H9 (cell line): Measurements from ENCODE around the gene PCDH20. TPM values are rescaled to one million over a fixed set of nuclear protein-coding genes. Genes with fewer than 3 reads are reported as not detected.
A peak's percentile ranks its signal among the peaks of the same experiment; 100 is the strongest.

Experiments used
- DNase-seq: peaks from one replicate; pipeline ENCODE4 v3.0.0-alpha.2; 2017
- H2AFZ ChIP-seq: one replicate; pipeline ENCODE4 v1.6.1; 2013; ENCODE audit warnings: mild to moderate bottlenecking, low read length, control low read depth, moderate library complexity
- H2AK5ac ChIP-seq: 2 replicates; pipeline ENCODE4 v1.6.1; 2013; ENCODE audit warnings: low read length, control low read depth, mixed read lengths; ENCODE audit not compliant: insufficient read length
- H2BK120ac ChIP-seq: one replicate; pipeline ENCODE4 v1.6.1; 2013; ENCODE audit warnings: low read depth, mild to moderate bottlenecking, low read length, control low read depth, inconsistent platforms; ENCODE audit not compliant: poor library complexity, severe bottlenecking
- H2BK12ac ChIP-seq: 2 replicates; pipeline ENCODE4 v1.6.1; 2013; ENCODE audit warnings: low read length, control low read depth, mixed read lengths, low read depth; ENCODE audit not compliant: insufficient read length
- H2BK15ac ChIP-seq: 2 replicates; pipeline ENCODE4 v1.6.1; 2013; ENCODE audit warnings: low read depth, low read length, control low read depth
- H2BK20ac ChIP-seq: one replicate; pipeline ENCODE4 v1.6.1; 2013; ENCODE audit warnings: low read depth, mild to moderate bottlenecking, low read length, control low read depth, inconsistent platforms; ENCODE audit not compliant: poor library complexity, severe bottlenecking
- H2BK5ac ChIP-seq: 2 replicates; pipeline ENCODE4 v1.6.1; 2013; ENCODE audit warnings: low read length, control low read depth, mixed read lengths; ENCODE audit not compliant: insufficient read length
- H3K14ac ChIP-seq: 2 replicates; pipeline ENCODE4 v1.6.1; 2013; ENCODE audit warnings: low read length, control low read depth; ENCODE audit not compliant: insufficient read depth
- H3K18ac ChIP-seq: 2 replicates; pipeline ENCODE4 v1.6.1; 2013; ENCODE audit warnings: low read depth, mild to moderate bottlenecking, mixed read lengths, low read length, control low read depth; ENCODE audit not compliant: insufficient read length
- H3K23ac ChIP-seq: 2 replicates; pipeline ENCODE4 v1.6.1; 2013; ENCODE audit warnings: low read length, control low read depth, mixed read lengths, low read depth; ENCODE audit not compliant: insufficient read length
- H3K23me2 ChIP-seq: 2 replicates; pipeline ENCODE4 v1.6.1; 2013; ENCODE audit warnings: low read depth, mild to moderate bottlenecking, mixed read lengths, low read length, control low read depth; ENCODE audit not compliant: insufficient read length, poor library complexity, severe bottlenecking
- H3K27ac ChIP-seq: 2 replicates; pipeline ENCODE4 v1.5.1; 2013; ENCODE audit warnings: low read length, control low read depth, mixed read lengths, low read depth; ENCODE audit not compliant: insufficient read length
- H3K27me3 ChIP-seq: 2 replicates; pipeline ENCODE4 v1.6.1; 2013; ENCODE audit warnings: low read length, control low read depth, inconsistent platforms; ENCODE audit not compliant: insufficient read depth
- H3K4ac ChIP-seq: 2 replicates; pipeline ENCODE4 v1.6.1; 2013; ENCODE audit warnings: low read depth, mild to moderate bottlenecking, control low read depth, inconsistent platforms, low read length, moderate library complexity
- H3K4me1 ChIP-seq: 2 replicates; pipeline ENCODE4 v1.6.1; 2013; ENCODE audit warnings: low read length, control low read depth, inconsistent platforms; ENCODE audit not compliant: insufficient read depth
- H3K4me2 ChIP-seq: 2 replicates; pipeline ENCODE4 v1.6.1; 2013; ENCODE audit warnings: low read length, control low read depth, mixed read lengths; ENCODE audit not compliant: insufficient read length, insufficient read depth
- H3K56ac ChIP-seq: 2 replicates; pipeline ENCODE4 v1.6.1; 2013; ENCODE audit warnings: low read depth, mild to moderate bottlenecking, mixed read lengths, low read length, control low read depth; ENCODE audit not compliant: insufficient read length
- H3K79me1 ChIP-seq: 2 replicates; pipeline ENCODE4 v1.6.1; 2013; ENCODE audit warnings: low read depth, mild to moderate bottlenecking, moderate library complexity, low read length, control low read depth, inconsistent platforms; ENCODE audit not compliant: insufficient read depth, poor library complexity, severe bottlenecking
- H3K79me2 ChIP-seq: 2 replicates; pipeline ENCODE4 v1.6.1; 2013; ENCODE audit warnings: low read length, control low read depth, inconsistent platforms; ENCODE audit not compliant: insufficient read depth
- H3K9ac ChIP-seq: 2 replicates; pipeline ENCODE4 v1.6.1; 2013; ENCODE audit warnings: low read length, control low read depth, mixed read lengths; ENCODE audit not compliant: insufficient read length; ENCODE audit errors: extremely low read depth
- H3K9me3 ChIP-seq: one replicate; pipeline ENCODE4 v1.6.1; 2013; ENCODE audit warnings: low read depth, low read length, inconsistent platforms; ENCODE audit not compliant: control insufficient read depth
- H3T11ph ChIP-seq: one replicate; pipeline ENCODE4 v1.6.1; 2013; ENCODE audit warnings: mild to moderate bottlenecking, low read length, control low read depth, inconsistent platforms
- H4K20me1 ChIP-seq: one replicate; pipeline ENCODE4 v1.6.1; 2013; ENCODE audit not compliant: control insufficient read depth, insufficient read length, insufficient read depth
- H4K5ac ChIP-seq: 2 replicates; pipeline ENCODE4 v1.6.1; 2013; ENCODE audit warnings: low read depth, mild to moderate bottlenecking, mixed read lengths, low read length, control low read depth; ENCODE audit not compliant: insufficient read length
- H4K8ac ChIP-seq: replicated peaks from 2 replicates; pipeline ENCODE4 v1.6.1; 2013; ENCODE audit warnings: low read length, control low read depth, mixed read lengths, low read depth; ENCODE audit not compliant: insufficient read length
- H4K91ac ChIP-seq: 2 replicates; pipeline ENCODE4 v1.6.1; 2013; ENCODE audit warnings: low read depth, mild to moderate bottlenecking, moderate library complexity, mixed read lengths, low read length, control low read depth; ENCODE audit not compliant: insufficient read length
- H3K27ac Mint-ChIP-seq, 3 experiments: 2 replicates in 2 of 3; 3 replicates in 1 of 3; pipeline ENCODE4 v1.8.0; 2020 to 2021; ENCODE audit warnings: mixed read lengths in 3 of 3, mild to moderate bottlenecking in 1 of 3, moderate library complexity in 1 of 3
- H3K27me3 Mint-ChIP-seq: 2 replicates; pipeline ENCODE4 v1.8.0; 2021; ENCODE audit warnings: low read depth, mild to moderate bottlenecking, moderate library complexity, mixed read lengths
- H3K36me3 Mint-ChIP-seq, 3 experiments: 2 replicates in 2 of 3; 3 replicates in 1 of 3; pipeline ENCODE4 v1.8.0; 2020 to 2021; ENCODE audit warnings: low read depth in 3 of 3, mixed read lengths in 3 of 3; ENCODE audit not compliant: insufficient read depth in 1 of 3
- H3K4me1 Mint-ChIP-seq, 2 experiments: 2 replicates each; pipeline ENCODE4 v1.8.0; 2020; ENCODE audit warnings: mixed read lengths in 2 of 2
- H3K4me3 Mint-ChIP-seq, 2 experiments: 2 replicates in 1 of 2; 3 replicates in 1 of 2; pipeline ENCODE4 v1.8.0; 2020 to 2021; ENCODE audit warnings: mild to moderate bottlenecking in 2 of 2, mixed read lengths in 2 of 2, moderate library complexity in 1 of 2
- H3K9me3 Mint-ChIP-seq, 2 experiments: 2 replicates in 1 of 2; 3 replicates in 1 of 2; pipeline ENCODE4 v1.8.0; 2020; ENCODE audit warnings: mild to moderate bottlenecking in 2 of 2, mixed read lengths in 2 of 2, moderate library complexity in 1 of 2
- CTCF ChIP-seq: fragments of 200-600 bp; sonication (generic); conservative IDR thresholded peaks from 3 replicates; pipeline ENCODE4 v1.8.0; 2021; ENCODE audit warnings: antibody characterized with exemption, mild to moderate bottlenecking
- WGBS: extraction: QIAGEN DNeasy Blood & Tissue Kit; methylation state at CpG from one replicate; pipeline ENCODE4 v1.1.7; 2013; ENCODE audit warnings: missing lambda C conversion rate, low lambda C conversion rate, mixed read lengths; ENCODE audit not compliant: insufficient read length; ENCODE audit errors: extremely low coverage; 5-methylcytosine and 5-hydroxymethylcytosine counted together
- total RNA-seq: library from RNA; stranded (reverse); gene quantifications from 2 replicates; pipeline ENCODE4 v1.2.1, GENCODE V29; 2021

Gene PCDH20
- total RNA-seq, 1 experiment from 2014 or later = 0.33 TPM

DNA sequence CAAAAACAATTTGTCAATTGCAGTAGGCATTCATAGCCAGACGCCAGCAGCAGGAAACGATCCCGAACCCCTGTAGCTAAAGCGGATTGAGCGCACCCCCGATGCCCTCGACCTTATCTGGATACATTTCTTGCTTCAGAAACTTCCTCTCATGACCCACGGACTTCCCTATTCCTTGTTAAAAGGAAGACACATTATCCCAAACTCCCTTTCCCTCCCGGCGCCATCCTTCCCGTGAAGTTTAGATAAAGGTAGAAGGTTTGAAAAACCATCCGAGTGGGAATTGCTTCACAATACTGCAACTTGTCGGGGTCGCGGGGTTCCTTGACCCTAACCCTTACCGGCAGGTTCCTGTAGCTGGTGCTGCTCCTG is 977 bp downstream of the PCDH20 start:
- Histone ChIP-seq H3T11ph (no peak overlapping the region), H4K20me1 (no peaks in the 10 kb centered on the region), H4K91ac (no peak overlapping the region), H3K79me2 (no peaks in the 10 kb centered on the region), H3K27ac (no peak overlapping the region), H2BK20ac (no peak overlapping the region), H2BK5ac (no peak overlapping the region), H3K9ac (no peak overlapping the region), H3K23ac (no peak overlapping the region), H3K9me3 (no peaks in the 10 kb centered on the region), H3K23me2 (peaks cover 22% of the 10 kb centered on the region), H3K4me2 (peak overlapping the region; percentile 92), H3K18ac (no peak overlapping the region), H2AFZ (peak overlapping the region; percentile 25), H3K4me1 (no peaks in the 10 kb centered on the region), H3K79me1 (no peaks in the 10 kb centered on the region), H2AK5ac (no peak overlapping the region), H3K56ac (no peak overlapping the region), H4K8ac (no peak overlapping the region), H2BK15ac (no peak overlapping the region), H3K27me3 (peaks cover 12% of the 10 kb centered on the region), H2BK12ac (no peak overlapping the region), H2BK120ac (no peak overlapping the region), H4K5ac (no peak overlapping the region), H3K4ac (no peak overlapping the region), H3K14ac (no peak overlapping the region)
- no CpG with 5 or more reads among the region's 16 CpGs for WGBS
- Mint-ChIP-seq H3K4me1 (peaks cover 19 to 24% of the 10 kb centered on the region in 2 experiments), H3K4me3 (peak overlapping the region; percentile 82 to 91), H3K9me3 (no peaks in the 10 kb centered on the region), H3K27me3 (peaks cover 52% of the 10 kb centered on the region), H3K36me3 (no peaks in the 10 kb centered on the region), H3K27ac (no peak overlapping the region)
- DNase-seq = no peak
- TF ChIP-seq CTCF = no peak
